ENCODE measurements around the gene DENND10. TPM values are rescaled to one million over a fixed set of nuclear protein-coding genes. Genes with fewer than 3 reads are reported as not detected.
A peak's percentile ranks its signal among the peaks of the same experiment; 100 is the strongest.

Gene DENND10
- total RNA-seq, 1 experiment from 2014 or later = 60.6 TPM

GRCh38 chr10:119073584-119073983, 30.3 kb upstream of the DENND10 start:
- no peak for ATAC-seq
- TF ChIP-seq ATF2 (CRISPR knock-in tag; IDR thresholded peaks at IDR 0.05; ENCODE audit: borderline replicate concordance, low read depth) (no peak), KAT7 (CRISPR knock-in tag; IDR thresholded peaks at IDR 0.05; ENCODE audit: borderline replicate concordance) (no peak), ARID4B (CRISPR knock-in tag; IDR thresholded peaks at IDR 0.05; ENCODE audit: borderline replicate concordance) (no peak), NR3C1 (CRISPR knock-in tag; conservative IDR thresholded peaks at IDR 0.05; ENCODE audit: low read depth) (no peak), TP53 (CRISPR knock-in tag; IDR thresholded peaks at IDR 0.05) (no peak), ATF1 (CRISPR knock-in tag; IDR thresholded peaks at IDR 0.05) (no peak), ERG (CRISPR knock-in tag; IDR thresholded peaks at IDR 0.05) (no peak), ATF3 (CRISPR knock-in tag; conservative IDR thresholded peaks at IDR 0.05) (no peak), NR2C2 (CRISPR knock-in tag; IDR thresholded peaks at IDR 0.05) (no peak), AR (CRISPR knock-in tag; IDR thresholded peaks at IDR 0.05) (no peak), MAX (CRISPR knock-in tag; IDR thresholded peaks at IDR 0.05) (no peak), ZNF317 (CRISPR knock-in tag; IDR thresholded peaks at IDR 0.05; ENCODE audit: borderline replicate concordance, low read depth) (no peak), CBFB (CRISPR knock-in tag; IDR thresholded peaks at IDR 0.05; ENCODE audit: low read depth) (no peak), GTF2I (CRISPR knock-in tag; conservative IDR thresholded peaks at IDR 0.05) (no peak)
- Mint-ChIP-seq H3K4me1 (peaks cover 14% of the 10 kb centered on the region), H3K36me3 (peaks cover 60% of the 10 kb centered on the region), H3K4me3 (no peak overlapping the region), H3K9me3 (no peaks in the 10 kb centered on the region), H3K27me3 (ENCODE audit: low read depth) (no peaks in the 10 kb centered on the region), H3K27ac (peak overlapping the region; percentile 82; the same call in 1 of the 2 replicates)
- CTCF ChIA-PET = no interaction called here
- DNase-seq (ENCODE audit: low spot score) = no peak
- POLR2A ChIA-PET = no interaction called here
